Measurements from ENCODE around the gene FCER2.
A peak's percentile ranks its signal among the peaks of the same experiment; 100 is the strongest.

The FCER2 gene

DNA sequence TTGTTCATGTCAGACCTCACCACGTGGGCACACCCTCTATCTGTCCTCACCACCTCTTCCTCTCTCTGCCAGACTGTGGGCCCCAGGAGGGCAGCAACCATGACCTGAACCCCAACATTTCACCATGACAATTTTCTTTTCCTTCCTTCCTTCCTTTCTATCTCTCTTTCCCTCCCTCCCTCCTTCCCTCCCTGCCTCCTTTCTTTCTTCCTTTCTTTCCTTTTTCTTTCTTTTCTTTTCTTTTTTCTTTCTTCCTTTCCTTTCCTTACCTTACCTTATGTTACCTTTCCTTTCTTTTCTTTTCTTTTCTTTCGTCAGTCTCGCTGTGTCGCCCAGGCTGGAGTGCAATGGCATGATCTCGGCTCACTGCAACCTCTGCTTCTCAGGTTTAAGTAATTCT is 8.7 kb upstream of the FCER2 start:
- DNase-seq (ENCODE audit: low spot score) = no peak
- in situ Hi-C loops (cut with MboI; ENCODE audit: low sequenced_read_pairs, unreplicated experiment) = no loop called here
- TF ChIP-seq, protein P1, sequence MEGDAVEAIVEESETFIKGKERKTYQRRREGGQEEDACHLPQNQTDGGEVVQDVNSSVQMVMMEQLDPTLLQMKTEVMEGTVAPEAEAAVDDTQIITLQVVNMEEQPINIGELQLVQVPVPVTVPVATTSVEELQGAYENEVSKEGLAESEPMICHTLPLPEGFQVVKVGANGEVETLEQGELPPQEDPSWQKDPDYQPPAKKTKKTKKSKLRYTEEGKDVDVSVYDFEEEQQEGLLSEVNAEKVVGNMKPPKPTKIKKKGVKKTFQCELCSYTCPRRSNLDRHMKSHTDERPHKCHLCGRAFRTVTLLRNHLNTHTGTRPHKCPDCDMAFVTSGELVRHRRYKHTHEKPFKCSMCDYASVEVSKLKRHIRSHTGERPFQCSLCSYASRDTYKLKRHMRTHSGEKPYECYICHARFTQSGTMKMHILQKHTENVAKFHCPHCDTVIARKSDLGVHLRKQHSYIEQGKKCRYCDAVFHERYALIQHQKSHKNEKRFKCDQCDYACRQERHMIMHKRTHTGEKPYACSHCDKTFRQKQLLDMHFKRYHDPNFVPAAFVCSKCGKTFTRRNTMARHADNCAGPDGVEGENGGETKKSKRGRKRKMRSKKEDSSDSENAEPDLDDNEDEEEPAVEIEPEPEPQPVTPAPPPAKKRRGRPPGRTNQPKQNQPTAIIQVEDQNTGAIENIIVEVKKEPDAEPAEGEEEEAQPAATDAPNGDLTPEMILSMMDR (IDR thresholded peaks at IDR 0.05; ENCODE audit: borderline replicate concordance, control extremely low read depth, extremely low read depth, insufficient read depth, missing control alignments) = no peak

DNA sequence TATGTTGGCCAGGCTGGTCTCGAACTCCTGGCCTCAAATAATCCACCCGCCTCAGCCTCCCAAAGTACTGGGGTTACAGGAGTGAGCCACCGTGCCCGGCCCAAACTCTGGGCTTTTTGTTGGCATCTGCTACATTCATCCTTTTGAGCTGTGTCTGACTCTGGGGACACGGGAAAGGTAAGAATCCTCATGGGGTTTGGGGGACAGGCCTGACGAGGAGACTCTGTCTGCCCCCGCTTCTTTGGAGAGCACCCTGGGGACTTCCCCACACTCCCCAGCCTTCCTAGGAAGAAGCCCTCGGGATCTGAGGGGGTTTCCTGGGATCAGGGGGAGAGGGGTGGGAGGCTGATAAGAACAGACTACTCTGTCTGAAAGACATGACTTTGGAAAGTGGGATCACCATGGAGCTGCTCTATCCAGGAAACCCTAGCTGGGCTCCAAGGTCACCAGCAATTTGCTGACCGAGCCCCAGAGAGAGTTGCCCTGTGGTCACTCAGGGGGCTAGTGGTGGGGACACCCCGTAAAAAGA is 8.1 kb upstream of the FCER2 start:
- in situ Hi-C loops (cut with MboI; ENCODE audit: low sequenced_read_pairs, unreplicated experiment) = no loop called here
- no peak for DNase-seq (ENCODE audit: low spot score)
- TF ChIP-seq, protein P1 (IDR thresholded peaks at IDR 0.05; ENCODE audit: borderline replicate concordance, control extremely low read depth, extremely low read depth, insufficient read depth, missing control alignments) = no peak

DNA sequence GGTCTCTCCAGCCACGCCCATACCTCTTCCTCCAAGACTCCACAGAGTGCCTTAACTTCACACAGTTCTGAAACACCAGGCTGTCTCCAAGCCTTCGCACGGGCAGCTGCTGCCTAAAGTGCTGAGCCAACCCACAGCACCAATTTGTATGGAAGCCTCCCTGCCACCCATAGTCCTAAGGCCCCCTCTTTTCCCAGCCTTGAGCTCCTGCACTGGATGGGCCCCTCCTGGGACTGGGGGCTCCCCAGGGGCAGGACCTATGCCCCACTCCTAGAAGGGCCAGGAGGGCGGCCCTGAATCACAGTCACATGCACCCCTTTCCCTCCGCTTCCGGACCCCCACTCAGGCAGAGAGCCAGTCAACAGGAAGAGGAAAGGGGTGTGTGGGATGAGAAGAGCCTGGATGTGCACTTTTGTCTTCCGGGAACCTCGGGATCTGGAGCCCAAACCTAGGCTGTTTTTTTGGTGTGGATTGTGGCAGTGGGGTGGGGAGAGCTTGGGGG is 5.1 kb upstream of the FCER2 start:
- TF ChIP-seq, protein P1 (IDR thresholded peaks at IDR 0.05; ENCODE audit: borderline replicate concordance, control extremely low read depth, extremely low read depth, insufficient read depth, missing control alignments) = no peak
- in situ Hi-C loops (cut with MboI; ENCODE audit: low sequenced_read_pairs, unreplicated experiment) = no loop called here
- no peak for DNase-seq (ENCODE audit: low spot score)

DNA sequence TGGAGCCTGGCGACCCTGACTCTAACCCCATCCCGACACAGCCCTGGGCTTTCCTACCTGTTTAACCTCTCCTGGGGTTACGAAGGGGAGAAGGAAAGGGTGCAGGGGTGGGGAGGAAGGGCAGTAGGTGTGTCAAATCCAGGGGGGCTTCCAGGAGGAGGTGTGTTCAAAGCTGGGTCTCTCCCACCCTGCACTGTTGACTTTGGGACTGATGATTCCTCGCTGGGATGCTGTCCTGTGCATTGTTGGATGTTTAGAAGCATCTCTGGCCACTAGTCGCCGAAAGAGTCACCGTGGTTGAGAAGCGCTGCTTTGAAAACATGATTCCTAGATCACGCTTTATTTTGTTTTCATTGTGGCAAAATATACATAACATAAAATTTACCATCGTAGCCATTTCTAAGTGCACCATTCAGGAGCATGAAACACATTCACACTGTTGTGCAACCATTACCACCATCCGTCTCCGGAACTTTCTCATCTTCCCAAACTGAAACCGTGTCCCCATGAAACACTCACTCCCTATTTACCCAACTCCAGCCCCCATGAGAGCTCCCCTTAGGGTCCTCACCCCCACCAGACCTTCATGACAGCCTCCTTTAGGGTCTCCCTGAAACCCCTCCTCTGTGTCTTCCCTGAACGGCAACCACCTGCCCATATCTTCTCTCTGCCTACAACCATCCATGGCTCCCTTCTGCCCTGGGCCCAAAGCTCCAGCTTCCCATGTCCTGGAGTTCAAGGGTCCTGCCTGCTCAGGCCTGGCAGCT is 4.4 kb upstream of the FCER2 start:
- DNase-seq (ENCODE audit: low spot score) = no peak
- TF ChIP-seq, protein P1 (IDR thresholded peaks at IDR 0.05; ENCODE audit: borderline replicate concordance, control extremely low read depth, extremely low read depth, insufficient read depth, missing control alignments) = no peak
- in situ Hi-C loops (cut with MboI; ENCODE audit: low sequenced_read_pairs, unreplicated experiment) = no loop called here

DNA sequence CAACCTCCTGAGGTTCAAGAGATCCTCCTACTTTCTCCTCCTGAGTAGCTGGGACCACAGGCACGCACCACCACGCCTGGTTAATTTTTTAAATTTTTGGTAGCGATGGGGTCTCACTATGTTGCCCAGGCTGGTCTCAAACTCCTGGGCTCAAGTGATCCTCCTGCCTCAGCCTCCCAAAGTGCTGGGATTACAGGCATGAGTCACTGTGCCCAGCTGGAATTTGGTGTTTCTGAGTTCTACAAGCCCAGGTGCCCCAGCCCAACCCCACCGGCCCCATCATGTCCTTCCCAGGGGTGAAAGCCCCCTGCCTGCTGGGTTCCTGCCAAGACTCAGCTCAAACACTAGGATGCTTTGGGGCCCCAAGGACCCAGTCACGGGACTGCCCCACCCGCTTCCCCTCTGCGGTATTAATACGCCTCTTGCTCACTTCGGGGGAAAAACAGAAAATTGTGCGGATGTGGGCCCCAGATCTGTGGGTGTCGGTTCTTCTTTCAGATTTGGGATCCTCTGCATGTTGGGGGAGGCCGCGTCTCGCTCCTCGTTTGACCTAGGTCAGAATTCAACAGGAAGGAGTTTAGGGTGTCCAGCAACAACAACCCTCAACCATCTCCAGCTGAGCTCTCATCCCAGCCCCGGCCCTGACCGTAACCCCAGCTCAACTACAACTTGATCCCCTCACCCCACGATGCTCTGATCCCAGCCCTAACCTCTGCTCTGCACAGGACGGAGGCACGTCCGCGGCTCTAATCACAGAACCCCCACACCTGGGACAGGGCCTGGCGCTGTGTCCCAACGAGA is 3.7 kb upstream of the FCER2 start:
- DNase-seq (ENCODE audit: low spot score) = peak; percentile 80
- TF ChIP-seq, protein P1 (IDR thresholded peaks at IDR 0.05; ENCODE audit: borderline replicate concordance, control extremely low read depth, extremely low read depth, insufficient read depth, missing control alignments) = no peak
- in situ Hi-C loops (cut with MboI; ENCODE audit: low sequenced_read_pairs, unreplicated experiment) = no loop called here

DNA sequence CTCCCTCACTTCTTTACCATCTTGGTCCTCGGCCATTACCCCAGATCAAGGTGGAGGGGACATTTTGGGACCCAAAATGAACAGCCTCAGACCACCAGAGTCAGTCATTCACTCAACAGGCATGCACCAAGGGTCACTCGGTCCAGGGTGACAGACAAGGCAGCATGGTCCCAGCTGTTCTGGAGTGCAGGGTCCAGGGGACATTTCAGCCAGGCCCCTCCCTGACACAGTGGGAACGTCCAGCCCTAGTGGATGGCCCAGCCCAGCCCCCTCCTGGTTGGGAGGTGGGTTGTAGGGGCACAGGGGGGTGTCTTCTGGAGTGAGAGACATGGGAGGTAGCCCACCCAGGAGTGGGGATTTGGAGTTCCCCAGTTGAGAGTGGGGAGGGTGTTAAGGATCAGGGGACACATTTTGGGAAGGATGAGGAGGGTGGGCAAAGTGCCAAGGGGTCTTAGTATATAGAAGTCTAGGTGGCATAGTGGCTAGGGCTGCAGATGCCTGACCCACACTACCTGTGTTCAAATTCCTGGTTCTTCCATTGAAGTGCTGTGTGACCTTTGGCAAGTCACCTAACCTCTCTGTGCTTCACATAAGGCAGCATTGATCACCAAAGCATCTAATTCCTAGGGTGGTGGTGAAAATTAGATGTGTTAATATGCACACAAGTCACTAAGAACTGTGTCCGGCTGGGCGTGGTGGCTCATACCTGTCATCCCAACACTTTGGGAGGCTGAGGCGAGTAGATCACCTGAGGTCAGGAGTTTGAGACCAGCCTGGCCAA is 2.5 kb upstream of the FCER2 start:
- DNase-seq (ENCODE audit: low spot score) = no peak
- TF ChIP-seq, protein P1 (IDR thresholded peaks at IDR 0.05; ENCODE audit: borderline replicate concordance, control extremely low read depth, extremely low read depth, insufficient read depth, missing control alignments) = no peak
- in situ Hi-C loops (cut with MboI; ENCODE audit: low sequenced_read_pairs, unreplicated experiment) = no loop called here

All from GM13976 (cell line).